HG03103 (cell line): ENCODE measurements around the gene CDK5RAP2.

Source experiments
- ATAC-seq: cut with Tn5 transposase; IDR thresholded peaks from one replicate; pipeline ENCODE4 v1.9.1; 2021; ENCODE audit warnings: low read depth; ENCODE audit not compliant: unreplicated experiment

Gene CDK5RAP2

DNA sequence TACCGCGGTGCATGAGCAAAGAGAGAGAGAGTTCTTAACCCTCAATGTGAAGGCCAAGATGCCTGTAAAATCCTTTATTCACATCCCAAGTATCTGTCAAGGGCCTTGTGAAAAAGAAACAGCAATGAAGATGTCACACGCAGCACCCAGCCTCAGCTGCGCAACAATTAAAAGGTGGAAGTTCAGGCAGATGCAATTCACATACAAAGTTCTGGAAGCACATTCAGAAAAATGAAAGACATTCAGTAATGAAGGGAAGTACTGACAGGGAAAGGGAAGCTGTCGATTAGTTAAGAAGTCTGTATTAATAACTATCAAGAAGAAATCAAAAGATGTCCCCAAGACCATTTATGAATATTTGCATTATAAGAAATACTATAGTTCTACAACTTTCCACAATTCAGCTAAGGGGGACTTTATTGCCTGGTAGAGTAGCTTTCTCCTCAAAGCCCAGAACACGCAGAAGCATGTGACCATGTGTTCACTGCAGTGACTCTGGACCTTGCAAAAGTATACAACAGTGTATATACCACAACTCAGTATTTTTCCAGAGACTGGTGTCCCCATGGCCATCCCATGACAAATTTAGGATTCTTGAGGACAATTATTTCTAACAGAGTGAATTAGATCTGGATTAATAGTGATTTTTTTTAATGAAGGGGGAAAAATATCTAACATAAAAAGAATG lies 137.5 kb downstream of the CDK5RAP2 start:
- ATAC-seq: no peak

GRCh38 chr9:120441426-120442307 lies 138.3 kb downstream of the CDK5RAP2 start:
- ATAC-seq: no peak

- no peak for ATAC-seq
Measured at GRCh38 chr9:120440791-120441190, 139.2 kb downstream of the CDK5RAP2 start.

- no peak for ATAC-seq
Measured at GRCh38 chr9:120439926-120440325, 140.0 kb downstream of the CDK5RAP2 start.

GRCh38 chr9:120438836-120439546 lies 141.0 kb downstream of the CDK5RAP2 start:
- ATAC-seq: peak; percentile 53

- no peak for ATAC-seq
Measured at GRCh38 chr9:120438111-120438510, 141.9 kb downstream of the CDK5RAP2 start.

DNA sequence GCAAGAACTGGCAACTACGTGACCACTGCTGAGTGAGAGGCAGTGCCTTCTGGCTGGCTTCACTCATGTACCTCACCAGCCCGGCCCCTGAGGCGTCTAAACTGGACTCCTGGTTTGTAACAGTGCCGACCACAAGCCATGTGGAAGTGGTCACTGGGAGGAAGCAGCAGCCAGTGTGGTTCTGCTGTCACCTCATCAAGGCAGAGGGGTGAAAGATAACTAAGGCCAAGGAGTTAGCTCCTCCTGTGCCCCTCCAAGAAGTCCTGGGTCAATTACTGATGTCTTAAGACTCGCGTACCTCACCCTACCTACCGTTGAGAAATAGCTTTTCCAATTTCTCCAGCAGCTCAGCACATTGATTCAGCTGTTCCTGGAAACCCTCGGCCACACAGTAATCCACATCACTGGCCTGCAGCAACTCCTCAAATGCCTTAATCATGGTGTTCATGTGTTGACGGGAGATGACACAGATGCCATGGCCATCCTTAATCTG lies 142.9 kb downstream of the CDK5RAP2 start:
- no peak for ATAC-seq

DNA sequence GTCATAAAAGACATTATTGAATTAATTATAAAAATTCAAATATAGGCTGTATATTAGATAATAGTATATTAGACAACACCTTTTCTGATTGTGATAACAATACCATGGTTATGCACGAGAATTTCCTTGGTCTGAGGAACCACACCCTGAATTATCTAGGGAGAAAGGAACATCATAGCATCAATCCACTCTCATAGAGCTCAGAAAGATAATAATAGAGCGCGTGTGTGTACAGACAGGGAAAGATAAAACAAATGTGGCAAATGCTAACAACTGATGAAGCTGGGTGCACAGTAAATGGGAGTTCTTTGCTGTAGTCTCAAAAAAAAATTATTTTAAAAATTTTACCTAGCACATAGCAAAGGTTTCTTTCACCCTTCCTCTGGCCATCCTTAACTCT lies 143.5 kb downstream of the CDK5RAP2 start:
- no peak for ATAC-seq

DNA sequence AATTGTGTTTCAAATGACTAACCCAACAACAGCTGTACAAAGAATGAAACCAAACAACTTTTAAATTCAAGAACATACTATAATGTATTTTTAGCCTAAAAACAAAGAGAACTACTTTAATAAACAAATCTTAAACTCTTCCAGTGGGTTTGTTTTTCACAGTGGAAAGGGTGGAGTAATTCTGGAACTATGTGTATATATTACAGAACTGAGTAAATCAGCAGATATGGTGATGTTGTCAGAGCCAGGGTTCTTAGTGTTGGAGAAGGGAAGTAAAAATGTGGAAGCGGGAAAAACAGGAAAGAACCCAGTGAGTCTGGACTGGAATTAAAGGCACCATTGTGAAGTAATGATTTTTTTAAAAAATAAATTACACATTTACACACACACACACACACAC lies 144.9 kb downstream of the CDK5RAP2 start:
- ATAC-seq: no peak

DNA sequence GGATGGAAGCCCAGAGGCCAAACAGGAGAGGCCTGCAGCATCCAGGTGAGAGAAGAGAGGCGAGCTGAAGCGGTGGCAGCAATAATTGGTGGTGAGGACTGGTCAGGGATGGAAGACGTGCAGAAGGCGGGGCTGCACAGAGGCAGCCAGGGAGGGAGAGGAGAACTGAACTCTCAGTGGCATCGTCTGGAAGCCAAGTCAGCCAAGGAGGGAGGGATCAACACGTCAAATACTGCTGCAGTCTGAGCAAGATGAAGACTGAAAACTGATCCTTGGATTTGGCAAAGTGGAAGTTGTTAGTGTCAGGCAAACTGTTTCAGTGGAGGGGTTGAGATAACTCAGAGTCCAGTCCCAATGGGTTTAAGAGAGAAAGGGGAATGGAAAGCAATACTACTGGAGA lies 145.4 kb downstream of the CDK5RAP2 start:
- no peak for ATAC-seq

- no peak for ATAC-seq
Measured at GRCh38 chr9:120433701-120434100, 146.3 kb downstream of the CDK5RAP2 start.

GRCh38 chr9:120432600-120432999 lies 147.4 kb downstream of the CDK5RAP2 start:
- no peak for ATAC-seq

DNA sequence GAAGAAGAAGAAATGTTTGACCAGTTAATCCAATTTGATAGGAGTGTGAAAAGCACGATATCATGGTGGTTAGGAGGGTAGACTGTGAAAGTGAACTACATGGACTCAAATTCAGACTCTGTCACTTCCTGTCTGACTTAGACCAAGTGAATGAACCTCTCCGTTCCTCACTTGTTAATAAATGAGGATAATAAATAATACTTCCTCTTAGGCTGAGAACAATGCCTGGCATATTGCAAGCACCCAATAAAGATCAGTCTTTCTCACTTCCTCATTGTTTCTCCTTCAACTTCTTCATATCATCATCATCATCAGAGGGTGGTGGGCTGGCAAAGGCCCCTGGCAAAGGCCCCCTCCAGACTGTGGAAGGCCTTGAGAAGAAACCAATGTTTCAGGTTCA lies 148.7 kb downstream of the CDK5RAP2 start:
- no peak for ATAC-seq

DNA sequence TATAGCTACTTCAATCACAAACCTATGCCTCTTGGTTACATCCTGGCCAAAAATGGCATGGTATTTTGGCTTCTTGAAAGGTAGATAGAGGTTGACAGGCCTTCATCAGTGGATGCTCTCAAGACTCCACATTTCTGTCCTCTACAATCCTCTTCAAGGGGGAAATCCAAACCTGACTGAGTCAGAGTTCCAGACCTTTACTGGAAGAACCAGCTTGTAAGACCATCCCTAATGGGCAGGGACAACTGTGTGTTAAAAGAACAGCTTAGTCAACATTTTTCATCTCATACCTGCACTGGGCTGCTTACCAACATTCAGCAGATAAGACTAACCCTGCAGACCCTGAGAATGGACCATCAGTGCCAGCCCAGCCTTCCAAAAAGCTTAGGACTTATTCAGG lies 155.7 kb downstream of the CDK5RAP2 start:
- no peak for ATAC-seq

- ATAC-seq: no peak
Measured at GRCh38 chr9:120423812-120424211, 156.2 kb downstream of the CDK5RAP2 start.

DNA sequence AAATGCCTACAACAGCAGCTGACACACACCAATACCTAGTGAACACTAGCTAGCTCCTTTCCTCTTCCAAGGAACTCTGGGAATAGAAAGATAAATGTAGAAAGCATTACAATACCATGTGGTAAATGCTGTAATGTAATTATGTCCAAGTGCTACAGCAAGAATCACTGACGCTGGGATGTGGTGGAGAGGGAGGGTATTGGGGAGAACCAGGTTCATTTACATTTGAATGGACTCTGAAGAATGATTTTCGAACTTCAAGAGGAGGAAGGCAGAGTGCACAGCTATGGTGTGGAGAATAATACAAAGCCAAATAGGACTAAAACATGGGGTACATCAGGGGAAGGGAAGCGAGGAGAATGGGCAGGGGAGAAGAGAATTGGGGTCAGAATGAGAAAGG lies 158.0 kb downstream of the CDK5RAP2 start:
- ATAC-seq: no peak

DNA sequence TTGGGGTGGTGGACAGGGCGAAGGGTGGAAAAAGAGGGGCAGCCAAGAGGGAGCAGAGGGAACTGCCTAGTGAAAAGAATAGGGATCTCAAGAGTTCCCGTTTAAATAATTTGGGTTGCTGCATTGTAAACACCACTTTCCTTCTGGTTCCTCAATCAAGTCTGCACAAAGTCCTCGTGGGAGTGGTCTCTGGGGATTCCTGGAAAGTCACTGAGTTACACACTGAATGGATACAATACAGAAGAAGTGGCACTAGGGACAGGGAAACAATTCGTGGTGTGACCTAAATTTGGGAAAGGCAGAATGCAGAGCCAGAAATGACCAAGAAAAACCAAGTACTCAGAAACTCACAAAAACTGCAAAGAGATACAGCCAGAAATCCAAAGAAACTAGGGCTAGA lies 161.7 kb downstream of the CDK5RAP2 start:
- ATAC-seq: no peak

DNA sequence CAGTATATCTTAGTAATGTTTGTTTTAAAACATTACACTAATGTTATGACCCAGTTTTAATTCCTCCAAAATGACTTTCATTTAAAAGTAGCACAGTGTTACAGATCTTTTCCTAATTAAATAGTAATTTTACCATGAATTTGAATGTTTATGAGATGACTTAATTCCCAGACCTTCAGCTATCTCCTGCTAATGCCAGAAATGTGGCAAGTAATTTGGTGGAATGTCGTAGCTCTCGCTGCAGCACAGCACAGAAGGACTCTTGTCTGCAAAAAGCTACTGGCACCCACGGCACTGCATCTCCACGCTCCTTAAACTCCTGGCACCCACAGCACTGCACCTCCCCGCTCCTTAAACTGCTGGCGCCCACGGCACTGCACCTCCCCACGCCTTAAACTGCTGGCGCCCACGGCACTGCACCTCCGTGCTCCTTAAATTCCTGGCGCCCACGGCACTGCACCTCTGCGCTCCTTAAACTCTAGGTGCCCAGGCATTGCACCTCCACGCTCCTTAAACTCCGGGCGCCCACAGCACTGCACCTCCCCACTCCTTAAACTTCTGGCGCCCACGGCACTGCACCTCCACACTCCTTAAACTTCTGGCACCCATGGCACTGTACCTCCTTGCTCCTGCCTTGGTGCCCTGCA lies 163.1 kb downstream of the CDK5RAP2 start:
- ATAC-seq: no peak

DNA sequence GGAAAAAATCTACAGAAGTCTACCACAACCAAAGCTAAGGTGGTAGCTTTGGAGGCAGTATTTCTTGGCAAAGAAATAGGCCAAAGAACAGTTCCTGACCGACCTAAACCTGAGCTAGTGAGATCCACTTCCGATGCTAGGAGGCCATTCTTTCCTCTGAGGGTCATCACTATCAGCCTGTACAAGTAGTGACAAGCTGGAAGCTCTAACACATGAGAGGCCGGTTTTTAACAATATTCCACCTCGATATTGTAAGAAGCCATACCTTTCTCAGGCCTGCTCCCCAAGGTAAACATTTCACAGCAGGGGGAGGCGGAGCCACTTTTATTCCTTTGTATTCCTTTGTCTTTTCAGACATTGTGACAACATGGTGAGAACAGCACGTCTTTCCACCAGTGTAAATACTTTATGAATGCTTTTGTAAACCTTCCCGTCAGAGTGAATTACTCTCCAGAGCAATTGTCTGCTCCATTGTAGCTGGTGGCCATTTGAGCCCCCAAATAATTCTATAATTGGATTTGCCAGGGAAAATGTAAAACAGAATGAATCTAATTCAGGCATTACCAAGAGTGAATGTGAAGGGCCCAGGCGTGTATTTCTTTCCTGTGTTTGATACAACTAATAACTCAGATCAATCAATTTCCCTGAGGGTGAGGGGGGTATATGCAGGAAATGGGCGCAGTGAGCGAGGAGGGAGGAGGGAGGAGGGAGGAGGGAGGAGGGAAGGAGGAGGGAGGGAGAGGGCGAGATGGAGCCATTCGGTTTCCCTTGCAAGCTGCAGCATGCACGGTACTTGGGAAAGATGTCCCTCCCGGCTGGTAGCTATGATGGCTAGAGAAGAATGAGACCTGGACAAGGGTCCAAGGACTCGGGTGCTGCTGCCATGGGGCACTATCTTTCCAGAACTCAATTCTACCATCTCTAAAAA lies 166.6 kb downstream of the CDK5RAP2 start:
- no peak for ATAC-seq
